GM23248 (cell line): Measurements from ENCODE around the gene SH3TC1. TPM values are rescaled to one million over a fixed set of nuclear protein-coding genes. Genes with fewer than 3 reads are reported as not detected.

ENCODE experiments used
- DNase-seq: peaks from one replicate; pipeline ENCODE4 v3.0.0-alpha.2; 2015
- H2AFZ ChIP-seq: fragments of 200-600 bp; sonication (generic); 2 replicates; pipeline ENCODE4 v1.6.1; 2016; ENCODE audit warnings: antibody characterized with exemption
- H3F3A ChIP-seq: fragments of 200-600 bp; sonication (generic); 2 replicates; pipeline ENCODE4 v1.6.1; 2016; ENCODE audit warnings: mild to moderate bottlenecking, antibody characterized with exemption, mixed run types; ENCODE audit not compliant: insufficient read depth
- H3K27ac ChIP-seq: fragments of 200-600 bp; sonication (generic); 2 replicates; pipeline ENCODE4 v1.5.1; 2016; ENCODE audit warnings: mild to moderate bottlenecking
- H3K27me3 ChIP-seq: fragments of 200-600 bp; sonication (generic); replicated peaks from 2 replicates; pipeline ENCODE4 v1.6.1; 2016; ENCODE audit warnings: mild to moderate bottlenecking; ENCODE audit not compliant: insufficient read depth
- H3K36me3 ChIP-seq: fragments of 200-600 bp; sonication (generic); 2 replicates; pipeline ENCODE4 v1.6.1; 2016; ENCODE audit warnings: low read depth, mild to moderate bottlenecking
- H3K4me1 ChIP-seq: fragments of 200-600 bp; sonication (generic); 2 replicates; pipeline ENCODE4 v1.6.1; 2016; ENCODE audit warnings: mild to moderate bottlenecking; ENCODE audit not compliant: insufficient read depth
- H3K4me2 ChIP-seq: fragments of 200-600 bp; sonication (generic); one replicate; pipeline ENCODE4 v1.6.1; 2016; ENCODE audit warnings: mild to moderate bottlenecking; ENCODE audit not compliant: unreplicated experiment
- H3K4me3 ChIP-seq: fragments of 200-600 bp; sonication (generic); 2 replicates; pipeline ENCODE4 v1.5.1; 2016; ENCODE audit warnings: mild to moderate bottlenecking
- H3K79me2 ChIP-seq: fragments of 200-600 bp; sonication (generic); 2 replicates; pipeline ENCODE4 v1.6.1; 2016; ENCODE audit warnings: mild to moderate bottlenecking; ENCODE audit not compliant: insufficient read depth
- H3K9ac ChIP-seq: fragments of 200-600 bp; sonication (generic); 2 replicates; pipeline ENCODE4 v1.6.1; 2016; ENCODE audit warnings: mild to moderate bottlenecking
- H3K9me2 ChIP-seq: fragments of 200-600 bp; sonication (generic); 2 replicates; pipeline ENCODE4 v1.6.1; 2016; ENCODE audit warnings: mixed run types, mild to moderate bottlenecking, moderate library complexity; ENCODE audit not compliant: insufficient read depth
- H3K9me3 ChIP-seq: fragments of 200-600 bp; sonication (generic); one replicate; pipeline ENCODE4 v1.6.1; 2017; ENCODE audit warnings: low read depth
- H4K20me1 ChIP-seq: fragments of 200-600 bp; sonication (generic); 2 replicates; pipeline ENCODE4 v1.6.0; 2016; ENCODE audit not compliant: insufficient read depth
- EZH2 ChIP-seq: fragments of 200-600 bp; sonication (generic); IDR thresholded peaks from 2 replicates; pipeline ENCODE4 v1.6.1; 2018; ENCODE audit warnings: antibody characterized with exemption, mild to moderate bottlenecking; ENCODE audit not compliant: insufficient read depth, poor library complexity, severe bottlenecking
- EZH2phosphoT487 ChIP-seq: fragments of 200-600 bp; sonication (generic); IDR thresholded peaks from 2 replicates; pipeline ENCODE4 v1.6.1; 2018; ENCODE audit warnings: antibody characterized with exemption, moderate library complexity, mild to moderate bottlenecking, low read depth; ENCODE audit not compliant: insufficient read depth
- WGBS, 2 experiments: methylation state at CpG; one replicate each; pipeline ENCODE4 v1.1.6; 2015 to 2017; ENCODE audit warnings: low lambda C conversion rate in 2 of 2, low coverage in 1 of 2; ENCODE audit errors: missing lambda C conversion rate in 2 of 2; 5-methylcytosine and 5-hydroxymethylcytosine counted together
- in situ Hi-C: fragments of 300-500 bp; cut with MboI; formaldehyde crosslinking; loops from 2 replicates; pipeline ENCODE4 v1.15.0; 2020
- polyA plus RNA-seq: library from polyadenylated mRNA; unstranded; fragments of >200 nt; fragmentation: Nextera tagmentation; extraction: Ambion mirVana; gene quantifications from 2 replicates; pipeline ENCODE4 v1.2.1, GENCODE V29; 2016
- total RNA-seq: library from RNA; depleted of rRNA; stranded (reverse); fragments of >200 nt; shearing (Covaris generic); gene quantifications from 2 replicates; pipeline ENCODE4 v1.2.3, GENCODE V29; 2014

The SH3TC1 gene
- total and polyA plus RNA-seq, 2 experiments from 2014 or later = 2.3 to 6.5 TPM

DNA sequence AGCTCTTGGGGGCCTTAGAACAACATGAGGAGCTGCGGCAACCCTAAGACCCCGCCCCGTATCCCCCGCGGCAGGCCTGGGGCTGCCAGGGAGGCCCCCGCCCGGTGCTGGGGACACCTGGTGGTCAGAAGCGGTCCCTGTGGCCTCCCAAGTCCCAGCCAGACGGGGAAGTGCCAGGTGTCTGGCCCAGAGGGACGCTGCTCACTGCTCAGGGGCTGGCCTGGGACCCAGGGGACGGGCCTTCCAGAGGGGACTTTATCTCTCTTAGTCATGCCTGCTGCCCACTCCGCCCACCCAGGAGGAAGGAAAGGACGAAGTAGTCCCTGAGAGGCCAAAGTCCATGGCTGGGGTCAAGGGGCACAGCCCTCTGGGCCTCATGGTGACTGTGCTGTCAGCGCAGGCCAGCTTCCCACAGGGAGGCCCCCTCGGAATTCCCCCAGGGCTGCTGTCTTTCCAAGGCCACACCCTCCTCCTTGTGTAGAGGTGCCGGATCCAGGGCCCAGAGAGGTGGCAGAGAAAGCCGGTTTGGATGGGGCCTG is 39.5 kb downstream of the SH3TC1 start:
- H3K4me2 ChIP-seq = no peak overlapping the region
- in situ Hi-C loops = loop anchor here (25.0 kb wide), 1 partner anchor 374 kb away; no protein-coding TSS in a partner anchor
- WGBS, 2 experiments = 53 to 64% methylated on average over 16 to 17 of the region's 17 CpGs
- no peak overlapping the region for H2AFZ ChIP-seq
- H3K9me2 ChIP-seq = no peaks in the 10 kb centered on the region
- H3K9ac ChIP-seq = no peak overlapping the region
- H4K20me1 ChIP-seq = no peaks in the 10 kb centered on the region
- no peaks in the 10 kb centered on the region for H3K4me1 ChIP-seq
- no peak overlapping the region for H3K4me3 ChIP-seq
- H3K79me2 ChIP-seq = no peaks in the 10 kb centered on the region
- no peak overlapping the region for H3K27ac ChIP-seq
- H3K27me3 ChIP-seq = no peaks in the 10 kb centered on the region
- no peak for TF ChIP-seq EZH2
- no peak for TF ChIP-seq EZH2phosphoT487
- no peaks in the 10 kb centered on the region for H3K9me3 ChIP-seq
- H3F3A ChIP-seq = no peaks in the 10 kb centered on the region
- no peaks in the 10 kb centered on the region for H3K36me3 ChIP-seq
- DNase-seq = no peak

DNA sequence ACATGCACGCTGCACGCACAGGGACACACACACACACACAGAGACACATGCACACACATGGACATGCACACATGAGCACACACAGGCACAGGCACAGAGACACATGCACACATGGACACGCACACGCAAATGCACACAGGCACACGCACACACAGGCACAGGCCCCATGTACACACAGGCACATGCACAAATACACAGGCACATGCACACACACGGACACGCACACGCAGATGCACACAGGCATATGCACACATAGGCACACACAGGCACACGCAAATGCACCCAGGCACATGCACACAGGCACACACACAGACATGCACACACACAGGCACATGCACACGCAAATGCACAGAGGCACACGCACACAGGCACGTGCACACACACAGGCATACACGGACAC is 40.1 kb downstream of the SH3TC1 start:
- Histone ChIP-seq H3F3A (no peaks in the 10 kb centered on the region), H4K20me1 (no peaks in the 10 kb centered on the region), H3K4me1 (no peaks in the 10 kb centered on the region), H3K36me3 (no peaks in the 10 kb centered on the region), H3K27ac (no peak overlapping the region), H3K4me2 (no peak overlapping the region), H3K79me2 (no peaks in the 10 kb centered on the region), H3K9me3 (no peaks in the 10 kb centered on the region), H3K4me3 (no peak overlapping the region), H3K9me2 (no peaks in the 10 kb centered on the region), H3K9ac (no peak overlapping the region), H3K27me3 (no peaks in the 10 kb centered on the region), H2AFZ (no peak overlapping the region)
- TF ChIP-seq EZH2 = no peak
- 92 to 95% methylated on average over 13 of the region's 13 CpGs for WGBS, 2 experiments
- in situ Hi-C loops = loop anchor here (25.0 kb wide), 1 partner anchor 373 kb away; no protein-coding TSS in a partner anchor
- no peak for DNase-seq

DNA sequence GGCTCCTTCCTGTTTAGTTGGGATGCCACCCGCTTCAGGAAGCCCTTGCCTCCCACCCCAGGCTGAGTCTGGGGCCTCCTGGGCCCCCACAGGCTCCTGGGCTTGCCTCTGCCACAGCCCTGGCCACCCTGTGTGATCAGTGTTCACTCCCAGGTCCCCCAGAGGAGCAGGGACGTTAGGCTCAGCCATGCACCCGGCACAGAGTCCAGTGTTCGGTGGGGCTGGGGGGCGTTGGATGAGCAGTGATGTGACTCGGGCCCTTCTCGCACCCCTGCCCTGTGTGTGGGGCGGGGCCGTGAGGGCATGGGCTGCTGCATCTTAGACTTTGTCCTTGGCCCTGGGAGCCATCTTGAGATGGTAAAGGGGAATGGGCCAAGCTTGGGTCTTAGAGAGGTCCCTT is 40.6 kb downstream of the SH3TC1 start:
- H3K9me2 ChIP-seq = no peaks in the 10 kb centered on the region
- H3F3A ChIP-seq = no peaks in the 10 kb centered on the region
- WGBS, 2 experiments = 83 to 88% methylated on average over 9 of the region's 9 CpGs
- in situ Hi-C loops = loop anchor here (25.0 kb wide), 1 partner anchor 373 kb away; no protein-coding TSS in a partner anchor
- no peak overlapping the region for H3K4me3 ChIP-seq
- H3K27me3 ChIP-seq = no peaks in the 10 kb centered on the region
- no peaks in the 10 kb centered on the region for H3K36me3 ChIP-seq
- H4K20me1 ChIP-seq = no peaks in the 10 kb centered on the region
- no peaks in the 10 kb centered on the region for H3K79me2 ChIP-seq
- no peak overlapping the region for H2AFZ ChIP-seq
- TF ChIP-seq EZH2phosphoT487 (no peak), EZH2 (no peak)
- H3K4me2 ChIP-seq = no peak overlapping the region
- H3K27ac ChIP-seq = no peak overlapping the region
- no peak overlapping the region for H3K9ac ChIP-seq
- DNase-seq = no peak
- H3K4me1 ChIP-seq = no peaks in the 10 kb centered on the region
- H3K9me3 ChIP-seq = no peaks in the 10 kb centered on the region

DNA sequence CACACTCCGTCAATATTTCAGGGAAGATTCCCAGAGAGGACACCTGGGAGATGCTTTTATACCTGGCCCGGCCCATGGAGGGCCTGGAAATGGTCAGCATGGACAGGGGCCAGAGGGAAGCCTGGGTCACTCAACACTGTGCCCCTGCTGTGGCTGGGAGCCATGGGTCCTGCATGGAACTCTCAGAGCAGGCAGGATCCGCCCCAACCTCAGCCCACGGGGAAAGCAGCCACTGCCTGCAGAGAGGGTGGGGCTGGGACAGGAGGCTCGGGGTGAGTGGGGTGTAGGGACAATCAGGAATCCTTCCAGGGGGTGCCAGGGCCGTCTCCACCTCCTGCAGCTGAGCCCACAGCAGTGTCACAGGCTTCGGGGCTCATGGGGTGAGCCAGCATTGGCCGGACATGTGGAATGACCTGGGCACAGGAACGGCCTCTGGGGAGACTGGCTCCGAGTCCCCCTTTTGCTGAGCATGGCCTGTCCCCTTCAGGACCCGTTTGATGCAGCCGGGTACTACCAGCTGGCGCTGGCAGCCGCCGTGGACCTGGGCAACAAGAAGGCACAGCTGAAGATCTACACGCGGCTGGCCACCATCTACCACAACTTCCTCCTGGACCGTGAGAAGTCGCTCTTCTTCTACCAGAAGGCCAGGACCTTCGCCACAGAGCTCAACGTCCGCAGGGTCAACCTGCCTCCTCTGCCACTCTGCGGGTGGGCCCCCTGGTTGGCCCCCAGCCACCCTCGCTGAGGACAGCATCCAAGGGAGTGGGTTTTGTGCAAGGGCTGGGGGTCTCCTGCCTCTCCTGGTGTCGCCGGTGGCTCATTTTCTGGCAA is 41.3 kb downstream of the SH3TC1 start:
- no peaks in the 10 kb centered on the region for H3F3A ChIP-seq
- 78 to 86% methylated on average over 22 to 26 of the region's 26 CpGs for WGBS, 2 experiments
- H3K9me3 ChIP-seq = no peaks in the 10 kb centered on the region
- TF ChIP-seq EZH2phosphoT487 = no peak
- no peak for TF ChIP-seq EZH2
- no peak overlapping the region for H2AFZ ChIP-seq
- H3K9ac ChIP-seq = no peak overlapping the region
- in situ Hi-C loops = loop anchor here (25.0 kb wide), 1 partner anchor 372 kb away; no protein-coding TSS in a partner anchor
- no peak for DNase-seq
- H3K9me2 ChIP-seq = no peaks in the 10 kb centered on the region
- no peak overlapping the region for H3K4me2 ChIP-seq
- no peak overlapping the region for H3K27ac ChIP-seq
- no peak overlapping the region for H3K4me3 ChIP-seq
- H3K4me1 ChIP-seq = no peaks in the 10 kb centered on the region
- H3K36me3 ChIP-seq = no peaks in the 10 kb centered on the region
- no peaks in the 10 kb centered on the region for H3K27me3 ChIP-seq
- no peaks in the 10 kb centered on the region for H4K20me1 ChIP-seq
- no peaks in the 10 kb centered on the region for H3K79me2 ChIP-seq
